Panc1 (cell line): ENCODE measurements around the gene ZNF726. TPM values are rescaled to one million over a fixed set of nuclear protein-coding genes. Genes with fewer than 3 reads are reported as not detected.

Experiments used
- ATAC-seq: fragments of 200-7000 bp; cut with Tn5 transposase; 2 replicates; pipeline ENCODE4 v1.9.1; 2020; ENCODE audit warnings: mild to moderate bottlenecking, moderate library complexity
- BruUV-seq: library from RNA; stranded (reverse); fragments of 400-500 nt; replicated peaks from 2 replicates; lab custom pipeline; 2021; lab: Mats Ljungman, UMichigan
- CTCF ChIA-PET: fragments of 300-600 bp; sonication (Branson Sonifier 250); formaldehyde crosslinking; loops from one replicate; lab custom pipeline; 2022; ENCODE audit warnings: antibody characterized with exemption; lab: Charles Lee
- POLR2A ChIA-PET: fragments of 300-600 bp; sonication (Branson Sonifier 250); formaldehyde crosslinking; loops from one replicate; lab custom pipeline; 2022; ENCODE audit warnings: antibody characterized with exemption; lab: Charles Lee
- DNase-seq: peaks from one replicate; pipeline ENCODE4 v3.0.0-alpha.2; 2010; ENCODE audit warnings: low read depth, low spot score
- H3K27ac ChIP-seq: 2 replicates; pipeline ENCODE4 v1.5.1; 2011; ENCODE audit warnings: mild to moderate bottlenecking, low read length, inconsistent platforms
- H3K27me3 ChIP-seq: fragments of 200-500 bp; sonication (Bioruptor generic); 2 replicates; pipeline ENCODE4 v1.6.0; 2014; ENCODE audit warnings: low read length, inconsistent platforms; ENCODE audit not compliant: control insufficient read depth, insufficient read depth
- H3K36me3 ChIP-seq: fragments of 200-500 bp; sonication (Bioruptor generic); 2 replicates; pipeline ENCODE4 v1.5.1; 2014; ENCODE audit warnings: inconsistent platforms, mild to moderate bottlenecking, low read length, moderate library complexity; ENCODE audit not compliant: control insufficient read depth, insufficient read depth
- H3K4me1 ChIP-seq: 2 replicates; pipeline ENCODE4 v1.5.1; 2011; ENCODE audit warnings: inconsistent platforms, mild to moderate bottlenecking, low read length, moderate library complexity; ENCODE audit not compliant: control insufficient read depth, insufficient read depth
- H3K4me3 ChIP-seq, 2 experiments: 2 replicates each; pipeline ENCODE4 v1.5.1; 2011 to 2012; ENCODE audit warnings: low read depth in 2 of 2, low read length in 2 of 2, mild to moderate bottlenecking in 2 of 2, inconsistent platforms in 1 of 2, moderate library complexity in 1 of 2
- H3K9me3 ChIP-seq: fragments of 200-500 bp; sonication (Bioruptor generic); 2 replicates; pipeline ENCODE4 v1.5.1; 2014; ENCODE audit warnings: low read depth, mild to moderate bottlenecking, inconsistent platforms, low read length, moderate library complexity; ENCODE audit not compliant: control insufficient read depth, insufficient read depth
- CTCF ChIP-seq: fragments of 450-650 bp; IDR thresholded peaks from 2 replicates; pipeline ENCODE4 v1.5.1; 2017; ENCODE audit warnings: mild to moderate bottlenecking
- POLR2AphosphoS5 ChIP-seq: IDR thresholded peaks from 2 replicates; pipeline ENCODE4 v1.6.1; 2012; ENCODE audit warnings: mild to moderate bottlenecking, low read depth, low read length, moderate library complexity
- REST ChIP-seq, 2 experiments: IDR thresholded peaks; 2 replicates each; pipeline ENCODE4 v1.6.1; 2011 to 2012; ENCODE audit warnings: low read depth in 2 of 2, control low read depth in 1 of 2, low read length in 1 of 2, mild to moderate bottlenecking in 1 of 2, moderate library complexity in 1 of 2; ENCODE audit not compliant: insufficient read depth in 1 of 2
- SIN3A ChIP-seq: IDR thresholded peaks from 2 replicates; pipeline ENCODE4 v1.6.1; 2012; ENCODE audit warnings: low read depth, mild to moderate bottlenecking, low read length, moderate library complexity, borderline replicate concordance; ENCODE audit not compliant: insufficient read depth
- TCF7L2 ChIP-seq: IDR thresholded peaks from 2 replicates; pipeline ENCODE4 v1.6.1; 2011; ENCODE audit warnings: mild to moderate bottlenecking, low read depth, low read length, inconsistent platforms
- in situ Hi-C: cut with HindIII; loops from 2 replicates; pipeline ENCODE4 v1.10.0; 2016; ENCODE audit warnings: low sequenced_read_pairs, low pct_unique_long_range_greater_than_20kb
- intact Hi-C: fragments of 100-400 bp; cut with micrococcal nuclease; formaldehyde crosslinking; loops from one replicate; pipeline ENCODE4 v1.10.0; 2022; ENCODE audit not compliant: unreplicated experiment
- total RNA-seq: library from RNA; stranded (reverse); gene quantifications from one replicate; pipeline ENCODE4 v1.2.1, GENCODE V29; 2021; ENCODE audit not compliant: unreplicated experiment

Gene ZNF726
- total RNA-seq, 1 experiment from 2014 or later = 7.2 TPM

DNA sequence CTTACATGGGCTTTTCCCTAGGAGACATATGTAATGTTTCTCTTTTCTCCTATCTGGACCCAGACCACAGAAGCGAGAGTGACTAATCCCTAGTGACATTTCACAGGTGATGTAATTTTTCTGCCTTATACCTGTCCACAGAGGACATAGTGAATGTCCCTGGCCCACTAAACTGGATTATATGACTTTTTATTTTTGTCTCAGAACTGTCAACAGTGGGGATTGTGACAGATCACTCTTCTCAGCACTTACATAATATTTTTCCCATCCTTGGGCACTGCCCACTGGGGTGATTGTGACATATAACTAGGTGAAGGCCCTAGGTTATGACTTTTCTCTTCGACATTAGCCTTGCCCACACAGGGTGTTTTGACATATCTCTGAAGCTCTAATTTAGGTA lies 7.9 kb upstream of the ZNF726 start:
- in situ Hi-C loops = no loop called here

DNA sequence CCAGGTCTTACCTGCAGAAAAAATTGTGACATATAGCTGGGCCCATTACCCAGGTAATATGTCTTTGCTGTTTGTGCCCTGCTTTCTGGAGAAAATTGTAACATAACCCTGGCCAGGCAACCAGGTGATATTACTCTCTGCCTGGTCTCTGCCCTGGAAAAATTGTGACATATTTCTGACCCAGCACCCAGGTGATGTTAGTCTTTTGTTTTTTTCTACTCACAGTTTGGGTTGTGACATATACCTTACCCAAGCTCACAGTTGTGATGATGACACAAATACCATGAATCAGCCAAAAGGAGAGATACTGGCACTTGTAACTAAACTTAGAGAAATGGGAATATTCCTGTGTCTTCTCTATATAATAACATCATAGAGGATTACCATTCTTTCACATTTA lies 6.5 kb upstream of the ZNF726 start:
- ATAC-seq = no peak
- intact Hi-C loops = no loop called here
- CTCF ChIA-PET = no interaction called here
- Histone ChIP-seq H3K9me3 (no peaks in the 10 kb centered on the region), H3K4me1 (no peaks in the 10 kb centered on the region), H3K27me3 (no peaks in the 10 kb centered on the region), H3K27ac (no peak overlapping the region), H3K36me3 (no peaks in the 10 kb centered on the region), H3K4me3 (no peak overlapping the region)
- BruUV-seq = no TSS peak
- no peak for DNase-seq
- POLR2A ChIA-PET = no interaction called here
- in situ Hi-C loops = no loop called here
- TF ChIP-seq REST (IDR thresholded peaks at IDR 0.05; ENCODE audit: insufficient read depth in 1 of 2, low read depth in 2 of 2, low read length in 1 of 2) (no peak), CTCF (no peak), SIN3A (no peak), POLR2AphosphoS5 (no peak), TCF7L2 (no peak)

More for the DNA sequence above, 7.9 kb upstream of the ZNF726 start:
- H3K4me1 ChIP-seq = no peaks in the 10 kb centered on the region
- no peak overlapping the region for H3K27ac ChIP-seq
- no peak for TF ChIP-seq CTCF
- no peak for TF ChIP-seq POLR2AphosphoS5
- ATAC-seq = no peak
- BruUV-seq = no TSS peak
- no peaks in the 10 kb centered on the region for H3K36me3 ChIP-seq
- H3K4me3 ChIP-seq = no peak overlapping the region
- no peak for DNase-seq
- ChIA-PET POLR2A (no interaction called here), CTCF (no interaction called here)
- H3K27me3 ChIP-seq = no peaks in the 10 kb centered on the region
- H3K9me3 ChIP-seq = no peaks in the 10 kb centered on the region
- intact Hi-C loops = no loop called here

DNA sequence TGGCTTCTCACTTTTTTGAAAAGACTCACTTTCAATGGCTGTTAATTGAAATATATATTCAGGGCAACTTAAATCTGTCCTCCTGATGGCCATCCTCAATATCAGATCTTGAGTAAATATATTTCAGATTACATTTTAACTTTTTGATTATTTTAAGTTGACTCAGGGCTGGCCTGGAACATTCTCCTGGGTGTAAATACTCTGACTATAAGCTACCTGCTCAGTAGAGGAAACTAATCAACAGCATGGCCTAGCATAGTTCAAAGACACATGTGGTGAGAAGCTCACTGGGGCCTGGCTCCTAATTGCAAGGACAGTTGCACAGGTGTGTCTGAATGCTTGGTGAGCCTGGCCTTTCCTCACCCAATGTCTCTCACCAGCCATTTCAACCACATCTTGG lies 5.5 kb upstream of the ZNF726 start:
- DNase-seq (no peak), ATAC-seq (no peak)
- no TSS peak for BruUV-seq
- ChIA-PET CTCF (no interaction called here), POLR2A (no interaction called here)
- TF ChIP-seq REST (IDR thresholded peaks at IDR 0.05; ENCODE audit: insufficient read depth in 1 of 2, low read depth in 2 of 2, low read length in 1 of 2) (no peak), POLR2AphosphoS5 (no peak), CTCF (no peak), TCF7L2 (no peak), SIN3A (no peak)
- intact Hi-C loops = no loop called here
- no peaks in the 10 kb centered on the region for H3K27me3 ChIP-seq
- H3K4me1 ChIP-seq = no peaks in the 10 kb centered on the region
- H3K36me3 ChIP-seq = no peaks in the 10 kb centered on the region
- H3K27ac ChIP-seq = no peak overlapping the region
- H3K9me3 ChIP-seq = no peaks in the 10 kb centered on the region
- no peak overlapping the region for H3K4me3 ChIP-seq
- in situ Hi-C loops = no loop called here
